ENCODE data around the gene ENTPD5. TPM values are rescaled to one million over a fixed set of nuclear protein-coding genes. Genes with fewer than 3 reads are reported as not detected.
A peak's percentile ranks its signal among the peaks of the same experiment; 100 is the strongest.
"Not testable (repeated sequence)": the region's sequence is repeated elsewhere in the genome, so short reads cannot be mapped to it uniquely, and the experiment has no call there.

The ENTPD5 gene
- total RNA-seq, 2 experiments from 2014 or later = 13.1 to 18.4 TPM

DNA sequence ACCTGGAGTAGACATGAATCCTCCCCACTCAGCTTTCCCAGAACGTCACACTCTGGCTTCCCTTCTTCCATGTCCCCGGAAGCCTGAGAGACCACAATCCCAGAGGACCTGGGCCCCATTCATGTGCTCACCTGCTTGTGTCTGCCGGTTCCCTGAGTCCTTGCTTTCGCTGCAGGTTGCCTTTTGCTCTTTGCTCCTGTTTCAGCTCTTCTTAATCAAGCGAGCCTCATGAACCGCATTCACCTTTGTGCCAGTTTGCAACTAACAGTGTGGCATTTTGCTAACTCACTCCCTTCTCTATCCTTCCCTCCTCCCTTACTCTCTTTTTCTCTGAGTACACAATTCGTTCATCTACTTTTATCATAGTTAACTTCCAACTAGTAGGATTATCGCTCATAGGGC lies 23.1 kb downstream of the ENTPD5 start:
- H3K27ac Mint-ChIP-seq = no peak overlapping the region
- H3K4me3 Mint-ChIP-seq = no peak overlapping the region
- H3K9me3 Mint-ChIP-seq (ENCODE audit: low read depth) = no peaks in the 10 kb centered on the region
- no peaks in the 10 kb centered on the region for H3K27me3 Mint-ChIP-seq
- CTCF ChIA-PET = interaction anchor here (0.7 kb wide), 1 partner anchor 1041 kb away, joined by 4 read pairs; no protein-coding TSS in a partner anchor
- DNase-seq = no peak
- no peaks in the 10 kb centered on the region for H3K4me1 Mint-ChIP-seq
- ATAC-seq = no peak
- peaks cover 4% of the 10 kb centered on the region for H3K36me3 Mint-ChIP-seq

DNA sequence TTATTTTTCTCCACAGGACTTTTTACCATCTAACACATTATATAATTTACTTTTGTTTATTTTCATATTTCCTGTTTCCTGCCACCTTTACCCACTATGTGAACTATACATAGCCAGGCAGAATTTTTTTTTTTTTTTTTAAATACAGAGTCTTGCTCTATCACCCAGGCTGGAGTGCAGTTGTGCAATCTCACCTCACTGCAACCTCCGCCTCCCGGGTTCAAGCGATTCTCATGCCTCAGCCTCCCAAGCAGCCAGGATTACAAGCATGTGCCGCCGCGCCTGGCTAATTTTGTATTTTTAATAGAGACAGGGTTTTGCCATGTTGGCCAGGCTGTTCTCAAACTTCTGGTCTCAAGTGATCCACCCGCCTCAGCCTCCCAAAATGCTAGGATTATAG lies 24.2 kb downstream of the ENTPD5 start:
- H3K36me3 Mint-ChIP-seq; H3K27ac Mint-ChIP-seq; H3K9me3 Mint-ChIP-seq (ENCODE audit: low read depth); ATAC-seq; CTCF ChIA-PET; H3K4me1 Mint-ChIP-seq; DNase-seq; H3K4me3 Mint-ChIP-seq; H3K27me3 Mint-ChIP-seq: not testable (repeated sequence)

DNA sequence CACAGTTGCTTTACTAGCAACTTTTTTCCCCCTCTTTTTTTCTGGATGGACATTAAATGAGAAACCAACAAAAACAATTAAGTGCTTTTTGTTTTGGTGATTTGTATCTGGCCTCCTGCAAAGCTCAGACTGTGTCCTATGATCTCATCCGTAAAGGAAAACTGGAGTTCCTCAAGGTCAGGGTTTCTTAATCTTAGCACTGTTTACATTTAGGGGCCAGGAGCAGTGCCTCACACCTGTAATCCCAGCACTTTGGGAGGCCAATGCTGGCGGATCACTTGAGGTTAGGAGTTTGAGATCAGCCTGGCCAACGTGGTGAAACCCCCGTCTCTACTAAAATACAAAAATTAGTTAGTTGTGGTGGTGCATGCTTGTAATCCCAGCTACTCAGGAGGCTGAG lies 28.0 kb downstream of the ENTPD5 start:
- Mint-ChIP-seq H3K27me3 (no peaks in the 10 kb centered on the region), H3K27ac (no peak overlapping the region), H3K4me3 (no peak overlapping the region), H3K9me3 (ENCODE audit: low read depth) (no peaks in the 10 kb centered on the region), H3K4me1 (no peaks in the 10 kb centered on the region), H3K36me3 (peaks cover 12% of the 10 kb centered on the region)
- no peak for DNase-seq
- CTCF ChIA-PET = no interaction called here
- ATAC-seq = no peak

DNA sequence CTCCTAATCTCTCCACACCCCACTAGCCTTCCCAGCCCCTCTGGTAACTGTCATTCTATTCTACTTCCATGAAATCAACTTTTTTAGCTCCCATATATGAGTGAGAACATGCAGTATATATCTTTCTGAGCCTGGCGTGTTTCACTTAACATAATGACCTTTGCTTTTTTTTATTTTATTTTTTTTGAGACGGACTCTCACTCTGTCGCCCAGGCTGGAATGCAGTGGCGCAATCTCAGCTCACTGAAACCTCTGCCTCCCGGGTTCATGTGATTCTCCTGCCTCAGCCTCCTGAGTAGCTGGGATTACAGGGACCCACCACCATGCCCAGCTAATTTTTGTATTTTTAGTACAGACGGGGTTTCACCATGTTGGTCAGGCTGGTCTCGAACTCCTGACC lies 30.4 kb downstream of the ENTPD5 start:
- peaks cover 20% of the 10 kb centered on the region for H3K36me3 Mint-ChIP-seq
- not testable (repeated sequence) for DNase-seq; H3K4me1 Mint-ChIP-seq; H3K27me3 Mint-ChIP-seq; H3K4me3 Mint-ChIP-seq; H3K9me3 Mint-ChIP-seq (ENCODE audit: low read depth); H3K27ac Mint-ChIP-seq; ATAC-seq
- CTCF ChIA-PET = interaction anchor here (1.0 kb wide), 1 partner anchor 20 kb away, joined by 3 read pairs; no protein-coding TSS in a partner anchor

DNA sequence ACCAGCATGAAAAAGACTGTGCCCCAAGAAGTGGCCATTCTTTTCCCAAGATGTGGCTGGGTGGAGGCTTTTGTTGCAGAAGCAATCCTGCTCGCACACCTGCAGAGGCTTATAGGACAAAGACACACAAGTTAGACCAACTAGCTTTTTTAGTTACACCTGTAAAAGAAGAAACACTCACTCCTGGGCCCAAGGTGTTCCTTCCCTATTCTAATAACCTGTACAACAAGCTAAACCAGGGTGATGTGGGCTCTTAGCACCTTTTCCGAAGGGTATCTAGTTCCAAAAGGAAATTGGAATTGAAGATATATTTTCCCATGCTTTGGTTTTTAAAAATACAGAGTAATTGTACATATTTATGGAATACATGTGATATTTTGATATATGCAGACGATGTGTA lies 31.0 kb downstream of the ENTPD5 start:
- no peak overlapping the region for H3K27ac Mint-ChIP-seq
- H3K4me1 Mint-ChIP-seq = no peaks in the 10 kb centered on the region
- H3K27me3 Mint-ChIP-seq = no peaks in the 10 kb centered on the region
- no peak for DNase-seq
- H3K9me3 Mint-ChIP-seq (ENCODE audit: low read depth) = no peaks in the 10 kb centered on the region
- H3K36me3 Mint-ChIP-seq = peaks cover 20% of the 10 kb centered on the region
- CTCF ChIA-PET = interaction anchor here (1.0 kb wide), 1 partner anchor 21 kb away, joined by 3 read pairs; no protein-coding TSS in a partner anchor
- ATAC-seq = no peak
- no peak overlapping the region for H3K4me3 Mint-ChIP-seq

DNA sequence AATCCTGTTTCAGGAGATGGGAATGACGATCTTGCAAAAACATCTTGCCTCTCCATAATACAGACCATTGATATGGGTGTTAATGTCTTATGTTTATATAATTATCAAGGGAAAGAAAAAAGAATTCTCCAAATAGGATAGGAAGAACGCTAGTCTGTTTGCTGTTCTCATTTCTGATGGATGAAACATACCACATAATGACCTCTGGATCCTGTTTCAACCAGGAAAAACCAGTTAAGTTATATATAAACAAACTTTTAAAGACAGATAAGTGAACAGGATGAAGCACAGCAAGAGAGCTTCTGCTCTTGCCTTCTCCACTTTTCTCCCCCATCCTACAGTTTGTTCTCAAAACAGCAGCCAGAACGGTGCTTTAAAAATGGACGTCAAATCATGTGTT lies 41.2 kb downstream of the ENTPD5 start:
- H3K27me3 Mint-ChIP-seq = no peaks in the 10 kb centered on the region
- no peaks in the 10 kb centered on the region for H3K9me3 Mint-ChIP-seq (ENCODE audit: low read depth)
- ATAC-seq = no peak
- H3K4me3 Mint-ChIP-seq = no peak overlapping the region
- no peaks in the 10 kb centered on the region for H3K4me1 Mint-ChIP-seq
- H3K36me3 Mint-ChIP-seq = peaks cover 6% of the 10 kb centered on the region
- no peak for DNase-seq
- CTCF ChIA-PET = interaction anchor here (1.4 kb wide), 1 partner anchor 28 kb away, joined by 3 read pairs; the partner anchor contains the start of genes COQ6 and FAM161B
- H3K27ac Mint-ChIP-seq = no peak overlapping the region

DNA sequence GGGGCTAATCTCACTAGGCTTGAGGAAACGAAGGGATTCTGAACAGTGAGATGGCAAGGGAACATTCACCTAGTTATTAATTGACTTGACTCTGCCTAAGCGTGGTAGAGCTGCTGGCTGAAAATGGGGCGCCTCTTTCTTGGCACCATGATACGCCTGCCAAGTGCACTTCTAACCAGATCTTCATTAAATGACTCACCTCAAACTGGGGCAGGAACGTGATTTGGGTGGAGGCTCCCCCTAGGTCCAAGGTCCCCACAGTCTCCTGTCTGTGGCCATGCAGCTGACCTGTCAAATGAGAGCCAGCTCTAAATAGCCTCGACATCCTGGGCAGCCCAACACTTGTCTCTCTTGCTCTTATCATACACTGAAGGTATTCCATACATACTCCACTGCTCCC lies 43.0 kb downstream of the ENTPD5 start:
- H3K36me3 Mint-ChIP-seq = peaks cover 6% of the 10 kb centered on the region
- H3K4me1 Mint-ChIP-seq = no peaks in the 10 kb centered on the region
- CTCF ChIA-PET = no interaction called here
- no peak overlapping the region for H3K27ac Mint-ChIP-seq
- ATAC-seq = no peak
- H3K4me3 Mint-ChIP-seq = no peak overlapping the region
- H3K27me3 Mint-ChIP-seq = no peaks in the 10 kb centered on the region
- DNase-seq = no peak
- H3K9me3 Mint-ChIP-seq (ENCODE audit: low read depth) = no peaks in the 10 kb centered on the region

DNA sequence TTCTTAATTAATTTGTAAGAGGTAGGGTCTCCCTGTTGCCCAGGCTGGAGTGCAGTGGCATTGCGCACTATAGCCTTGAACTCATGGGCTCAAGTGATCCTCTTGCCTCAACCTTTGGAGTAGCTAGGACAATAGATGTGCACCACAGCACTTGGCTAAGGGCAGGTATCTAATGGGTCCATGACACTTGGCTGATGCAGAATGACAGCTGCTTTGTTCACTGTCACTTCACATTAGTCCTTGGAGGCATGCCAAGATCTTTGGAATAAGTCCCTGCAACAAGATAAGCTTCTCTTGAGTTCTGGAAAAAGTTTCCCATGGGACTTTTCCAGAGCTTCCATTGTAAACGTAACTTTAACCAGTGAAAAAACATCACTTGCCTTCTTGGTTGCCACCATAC lies 45.6 kb downstream of the ENTPD5 start:
- H3K4me1 Mint-ChIP-seq = no peaks in the 10 kb centered on the region
- H3K36me3 Mint-ChIP-seq = peaks cover 13% of the 10 kb centered on the region
- no peak for DNase-seq
- no peak overlapping the region for H3K4me3 Mint-ChIP-seq
- H3K27me3 Mint-ChIP-seq = no peaks in the 10 kb centered on the region
- CTCF ChIA-PET = no interaction called here
- ATAC-seq = no peak
- no peaks in the 10 kb centered on the region for H3K9me3 Mint-ChIP-seq (ENCODE audit: low read depth)
- no peak overlapping the region for H3K27ac Mint-ChIP-seq

DNA sequence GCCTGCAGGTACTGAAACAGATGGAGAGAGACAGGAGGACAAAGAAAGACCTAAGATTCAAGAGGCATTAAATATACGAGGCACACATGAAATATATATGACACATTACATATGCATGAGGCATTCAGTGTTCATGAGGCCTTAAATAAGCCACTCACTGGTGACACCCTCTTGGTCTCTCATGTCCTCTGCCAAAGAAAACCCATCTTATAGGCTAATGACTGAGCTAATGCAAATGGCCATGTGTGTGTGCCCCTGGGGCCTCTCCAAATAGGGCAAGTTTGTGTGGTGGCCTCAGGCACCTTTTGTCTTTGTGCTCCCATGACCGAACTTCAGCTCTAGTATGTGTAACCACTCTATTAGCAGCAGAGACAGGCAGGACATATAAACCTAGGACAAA lies 50.2 kb downstream of the ENTPD5 start:
- Mint-ChIP-seq H3K27ac (no peak overlapping the region), H3K9me3 (ENCODE audit: low read depth) (no peaks in the 10 kb centered on the region), H3K4me3 (no peak overlapping the region), H3K4me1 (no peaks in the 10 kb centered on the region), H3K27me3 (no peaks in the 10 kb centered on the region), H3K36me3 (peaks cover 18% of the 10 kb centered on the region)
- DNase-seq = no peak
- ATAC-seq = no peak
- CTCF ChIA-PET = no interaction called here

DNA sequence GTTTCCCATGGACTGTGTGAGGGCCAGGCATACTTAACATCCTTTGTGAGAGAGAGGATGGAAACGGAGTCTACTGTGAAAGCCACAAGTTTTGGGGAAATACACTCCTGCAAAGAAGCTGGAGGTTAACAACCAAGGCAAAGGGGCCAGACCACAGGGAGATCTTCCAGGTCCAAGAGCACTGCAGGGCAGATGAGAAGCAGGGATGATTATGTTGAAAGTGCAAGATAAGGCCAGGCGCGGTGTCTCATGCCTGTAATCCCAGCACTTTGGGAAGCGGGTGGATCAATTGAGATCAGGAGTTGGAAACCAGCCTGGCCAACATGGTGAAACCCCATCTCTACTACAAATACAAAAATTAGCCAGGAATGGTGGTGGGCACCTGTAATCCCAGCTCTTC lies 53.9 kb downstream of the ENTPD5 start:
- Mint-ChIP-seq H3K27me3 (no peaks in the 10 kb centered on the region), H3K9me3 (ENCODE audit: low read depth) (no peaks in the 10 kb centered on the region), H3K4me3 (no peak overlapping the region), H3K36me3 (peaks cover 25% of the 10 kb centered on the region), H3K27ac (no peak overlapping the region), H3K4me1 (peaks cover 2% of the 10 kb centered on the region)
- CTCF ChIA-PET = no interaction called here
- no peak for ATAC-seq
- no peak for DNase-seq

DNA sequence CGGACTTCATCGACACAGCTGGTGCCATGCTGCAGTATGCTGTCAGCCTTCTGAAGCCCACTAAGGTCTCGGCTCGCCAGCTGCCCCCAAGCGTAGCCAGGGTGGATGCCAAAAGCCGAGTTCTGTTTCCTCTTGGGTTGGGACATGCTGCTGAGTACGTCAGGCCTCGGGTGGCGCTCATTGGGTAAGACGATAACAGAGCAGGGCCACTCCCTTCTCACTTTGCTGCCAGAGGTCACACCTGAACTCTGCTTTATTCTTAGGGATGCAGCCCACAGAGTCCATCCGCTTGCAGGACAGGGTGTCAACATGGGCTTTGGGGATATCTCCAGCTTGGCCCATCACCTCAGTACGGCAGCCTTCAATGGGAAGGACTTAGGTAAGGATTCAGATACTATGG lies 57.9 kb downstream of the ENTPD5 start:
- no peak overlapping the region for H3K4me3 Mint-ChIP-seq
- DNase-seq = no peak
- no peaks in the 10 kb centered on the region for H3K9me3 Mint-ChIP-seq (ENCODE audit: low read depth)
- peaks cover 18% of the 10 kb centered on the region for H3K36me3 Mint-ChIP-seq
- peaks cover 2% of the 10 kb centered on the region for H3K4me1 Mint-ChIP-seq
- H3K27ac Mint-ChIP-seq = no peak overlapping the region
- no peaks in the 10 kb centered on the region for H3K27me3 Mint-ChIP-seq
- no peak for ATAC-seq
- CTCF ChIA-PET = no interaction called here

DNA sequence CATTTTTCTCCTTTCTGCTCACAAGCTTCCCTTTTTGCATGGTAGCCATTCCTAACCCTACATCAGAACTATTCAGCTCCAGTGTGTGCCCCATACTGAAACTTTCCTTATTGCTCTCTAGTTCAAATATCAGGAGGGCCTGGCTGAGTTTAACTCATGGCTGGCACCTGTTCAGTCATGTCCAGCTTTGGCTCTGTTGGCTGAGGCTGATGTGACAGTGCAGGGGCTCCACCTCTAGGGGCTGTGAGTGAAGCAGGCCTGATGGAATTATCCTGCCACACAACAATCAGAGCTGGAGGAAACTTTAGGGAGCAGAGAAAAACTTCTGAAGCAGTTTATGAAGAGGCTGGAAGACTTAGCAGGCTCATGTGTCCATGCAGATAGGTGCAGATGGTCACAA lies 60.5 kb downstream of the ENTPD5 start:
- H3K36me3 Mint-ChIP-seq = peaks cover 27% of the 10 kb centered on the region
- H3K4me1 Mint-ChIP-seq = peaks cover 2% of the 10 kb centered on the region
- DNase-seq (no peak), ATAC-seq (no peak)
- CTCF ChIA-PET = no interaction called here
- no peak overlapping the region for H3K27ac Mint-ChIP-seq
- no peaks in the 10 kb centered on the region for H3K27me3 Mint-ChIP-seq
- no peak overlapping the region for H3K4me3 Mint-ChIP-seq
- H3K9me3 Mint-ChIP-seq (ENCODE audit: low read depth) = no peaks in the 10 kb centered on the region

DNA sequence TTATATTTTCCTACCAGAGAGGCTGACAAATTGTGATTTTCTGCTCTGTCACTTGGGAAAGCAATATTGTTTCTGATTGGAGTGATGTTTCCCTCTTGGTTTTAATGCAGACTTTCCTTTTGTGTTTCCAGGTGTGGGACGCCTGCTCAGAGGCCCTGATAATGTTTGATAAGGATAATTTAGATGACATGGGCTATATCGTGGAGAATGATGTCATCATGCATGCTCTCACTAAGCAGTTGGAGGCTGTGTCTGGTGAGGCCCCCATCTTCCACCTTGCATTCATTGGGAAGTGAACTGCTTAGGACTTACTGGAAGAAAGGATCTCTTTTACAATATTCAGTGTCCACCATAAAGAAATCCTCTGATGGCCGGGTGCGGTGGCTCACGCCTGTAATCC lies 63.4 kb downstream of the ENTPD5 start:
- ATAC-seq = no peak
- Mint-ChIP-seq H3K4me1 (peaks cover 14% of the 10 kb centered on the region), H3K27me3 (no peaks in the 10 kb centered on the region), H3K36me3 (peaks cover 22% of the 10 kb centered on the region), H3K27ac (no peak overlapping the region), H3K9me3 (ENCODE audit: low read depth) (no peaks in the 10 kb centered on the region), H3K4me3 (no peak overlapping the region)
- CTCF ChIA-PET = no interaction called here
- DNase-seq = no peak

DNA sequence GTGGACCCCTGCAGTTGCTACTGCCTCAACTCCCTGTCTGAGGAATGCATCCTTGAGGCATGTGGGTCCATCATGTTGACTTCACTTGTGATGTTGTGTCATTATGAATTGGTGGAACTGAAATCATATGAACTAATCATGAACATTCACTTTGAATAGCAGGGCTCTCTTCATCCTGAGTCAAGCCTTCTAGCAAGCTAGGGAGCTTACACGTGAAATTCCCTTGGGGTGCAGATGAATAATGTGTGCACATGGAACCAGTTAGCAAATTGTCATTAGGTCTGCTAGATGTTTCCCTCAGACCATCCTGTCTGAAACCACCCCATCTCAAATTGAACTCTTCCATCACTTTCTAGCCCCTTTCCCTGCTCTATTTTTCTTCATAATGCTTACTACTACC lies 65.4 kb downstream of the ENTPD5 start:
- H3K36me3 Mint-ChIP-seq = peaks cover 19% of the 10 kb centered on the region
- CTCF ChIA-PET = interaction anchor here (0.5 kb wide), 1 partner anchor 383 kb away, joined by 4 read pairs; no protein-coding TSS in a partner anchor
- peak overlapping the region; percentile 26 for H3K27ac Mint-ChIP-seq
- H3K27me3 Mint-ChIP-seq = no peaks in the 10 kb centered on the region
- no peak for DNase-seq
- no peak overlapping the region for H3K4me3 Mint-ChIP-seq
- no peaks in the 10 kb centered on the region for H3K9me3 Mint-ChIP-seq (ENCODE audit: low read depth)
- no peak for ATAC-seq
- peaks cover 25% of the 10 kb centered on the region for H3K4me1 Mint-ChIP-seq

Measured in activated CD8-positive, alpha-beta memory T cell treated with anti-CD3 and anti-CD28 coated beads, Interleukin-2, amount 10 ng/mL, durations not matched to agents 7 days and 5 days (primary cell).